ENCODE data around the gene VCY1B.
"Not testable (repeated sequence)": the region's sequence is repeated elsewhere in the genome, so short reads cannot be mapped to it uniquely, and the experiment has no call there.

The VCY1B gene

GRCh38 chrY:14055927-14056326 lies at the start of gene VCY1B:
Gene VCY1B (plus strand): TSS chrY:14056227. CDS start chrY:14056290, 63 bp downstream.
- not testable (repeated sequence) for DNase-seq

GRCh38 chrY:14011916-14012315 lies 44.1 kb upstream of the VCY1B start:
- DNase-seq = not testable (repeated sequence)

GRCh38 chrY:14030395-14030794 lies 25.6 kb upstream of the VCY1B start:
- DNase-seq = not testable (repeated sequence)

GRCh38 chrY:14085877-14086276 lies 29.9 kb downstream of the VCY1B start:
- DNase-seq = no peak
